A172 (cell line): ENCODE data around the gene WFDC9. TPM values are rescaled to one million over a fixed set of nuclear protein-coding genes. Genes with fewer than 3 reads are reported as not detected.
"Not testable (repeated sequence)": the region's sequence is repeated elsewhere in the genome, so short reads cannot be mapped to it uniquely, and the experiment has no call there.

Source experiments
- DNase-seq: peaks from one replicate; pipeline ENCODE4 v3.0.0-alpha.2; 2015; ENCODE audit warnings: low spot score
- total RNA-seq: library from RNA; depleted of rRNA; stranded (reverse); fragments of >200 nt; shearing (Covaris generic); gene quantifications from 2 replicates; pipeline ENCODE4 v1.2.3, GENCODE V29; 2014; rRNA removed

Gene WFDC9
- total RNA-seq, result not detected in 2 replicates

DNA sequence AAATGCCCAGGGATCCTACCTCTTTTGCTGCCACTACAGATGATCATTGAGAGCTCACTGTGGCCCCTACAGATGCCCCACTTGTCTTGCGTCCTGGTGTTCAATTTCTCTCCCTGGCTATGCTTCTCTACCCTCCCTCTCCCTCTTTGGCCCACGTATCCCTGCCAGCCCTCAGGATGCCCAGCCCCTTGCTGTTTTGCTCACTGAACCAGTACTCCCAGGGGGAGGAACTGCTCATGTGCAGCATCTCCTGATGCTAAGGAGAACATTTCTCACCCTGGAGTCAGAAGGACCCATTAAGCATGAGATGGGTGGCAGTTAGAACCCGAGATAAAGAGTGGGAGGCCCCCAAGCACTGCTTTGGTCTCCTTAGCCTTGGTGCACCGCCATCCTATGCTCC lies at the start of gene WFDC9:
Gene WFDC9 (minus strand): TSS at position 101 of the 400 bp plus-strand sequence. CDS start 21,103 bp downstream, outside the sequence.
- DNase-seq, result no peak

DNA sequence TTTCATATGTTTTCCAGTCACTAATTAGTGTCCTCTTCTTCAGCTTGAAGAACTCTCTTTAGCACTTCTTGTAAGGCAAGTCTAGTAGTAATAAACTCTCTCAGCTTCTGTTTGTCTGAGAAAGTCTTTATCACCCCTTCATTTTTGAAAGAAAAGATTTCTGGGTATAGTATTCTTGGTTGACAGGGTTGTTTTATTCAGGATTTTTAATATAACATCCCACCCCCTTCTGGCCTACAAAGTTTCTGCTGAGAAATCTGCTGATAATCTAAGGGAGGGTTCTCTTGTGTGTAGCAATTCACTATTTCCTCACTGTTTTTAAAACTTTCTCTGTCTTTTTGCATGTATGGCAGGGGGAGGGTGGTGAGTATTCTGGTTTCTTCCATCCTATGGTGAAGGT lies 48.6 kb upstream of the WFDC9 start:
- DNase-seq, result no peak

DNA sequence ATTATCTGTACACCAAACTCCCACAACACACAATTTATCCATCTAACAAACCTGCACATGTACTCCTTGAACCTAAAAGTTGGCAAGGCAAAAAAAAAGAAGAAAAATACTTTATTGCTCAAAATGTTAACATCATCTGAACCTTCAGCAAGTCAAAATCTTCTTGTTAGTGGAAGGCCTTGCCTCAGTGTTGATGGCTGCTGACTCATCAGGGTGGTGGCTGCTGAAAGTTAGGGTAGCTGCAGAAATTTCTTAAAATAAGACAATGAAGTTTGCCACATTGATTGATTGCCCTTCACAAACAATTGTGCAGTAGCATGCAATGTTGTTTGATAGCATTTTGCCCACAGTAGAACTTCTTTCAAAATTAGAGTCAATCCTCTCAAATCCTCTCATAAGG lies 41.7 kb upstream of the WFDC9 start:
- no peak for DNase-seq

DNA sequence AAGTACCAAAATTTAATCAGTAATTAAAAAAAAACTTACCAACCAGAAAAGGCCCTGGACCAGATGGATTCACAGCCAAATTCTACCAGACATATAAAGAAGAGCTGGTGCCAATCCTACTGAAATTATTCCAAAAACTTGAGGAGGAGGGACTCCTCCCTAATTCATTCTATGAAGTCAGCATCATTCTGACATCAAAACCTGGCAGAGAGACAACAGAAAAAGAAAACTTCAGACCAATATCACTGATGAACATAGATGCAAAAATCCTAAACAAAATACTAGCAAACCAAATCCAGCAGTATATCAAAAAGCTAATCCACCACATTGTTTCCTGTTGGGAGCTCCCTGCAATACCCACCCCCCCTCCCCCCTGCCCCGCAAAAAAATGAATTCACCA lies 39.1 kb upstream of the WFDC9 start, which contains the start of gene WFDC11:
Gene WFDC11 (minus strand): TSS at position 101 of the 400 bp plus-strand sequence. CDS start 19,639 bp downstream, outside the sequence.
- no peak for DNase-seq

DNA sequence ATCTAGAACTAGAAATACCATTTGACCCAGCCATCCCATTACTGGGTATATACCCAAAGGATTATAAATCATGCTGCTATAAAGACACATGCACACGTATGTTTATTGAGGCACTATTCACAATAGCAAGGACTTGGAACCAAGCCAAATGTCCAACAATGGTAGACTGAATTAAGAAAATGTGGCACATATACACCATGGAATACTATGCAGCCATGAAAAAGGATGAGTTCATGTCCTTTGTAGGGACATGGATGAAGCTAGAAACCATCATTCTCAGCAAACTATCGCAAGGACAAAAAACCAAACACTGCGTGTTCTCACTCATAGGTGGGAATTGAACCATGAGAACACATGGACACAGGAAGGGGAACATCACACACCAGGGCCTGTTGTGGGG lies 26.0 kb upstream of the WFDC9 start:
- not testable (repeated sequence) for DNase-seq

DNA sequence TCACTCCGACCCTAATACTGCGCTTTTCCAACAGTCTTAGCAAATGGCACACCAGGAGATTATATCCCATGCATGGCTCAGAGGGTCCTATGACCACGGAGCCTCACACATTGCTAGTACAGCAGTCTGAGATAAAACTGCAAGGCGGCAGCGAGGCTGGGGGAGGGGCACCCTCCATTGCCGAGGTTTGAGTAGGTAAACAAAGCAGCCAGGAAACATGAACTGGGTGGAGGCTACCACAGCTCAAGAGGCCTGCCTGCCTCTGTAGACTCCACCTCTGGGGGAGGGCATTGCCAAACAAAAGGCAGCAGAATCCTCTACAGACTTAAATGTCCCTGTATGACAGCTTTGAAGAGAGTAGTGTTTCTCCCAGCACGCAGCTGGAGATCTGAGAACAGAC lies 20.6 kb upstream of the WFDC9 start:
- DNase-seq, result not testable (repeated sequence)

DNA sequence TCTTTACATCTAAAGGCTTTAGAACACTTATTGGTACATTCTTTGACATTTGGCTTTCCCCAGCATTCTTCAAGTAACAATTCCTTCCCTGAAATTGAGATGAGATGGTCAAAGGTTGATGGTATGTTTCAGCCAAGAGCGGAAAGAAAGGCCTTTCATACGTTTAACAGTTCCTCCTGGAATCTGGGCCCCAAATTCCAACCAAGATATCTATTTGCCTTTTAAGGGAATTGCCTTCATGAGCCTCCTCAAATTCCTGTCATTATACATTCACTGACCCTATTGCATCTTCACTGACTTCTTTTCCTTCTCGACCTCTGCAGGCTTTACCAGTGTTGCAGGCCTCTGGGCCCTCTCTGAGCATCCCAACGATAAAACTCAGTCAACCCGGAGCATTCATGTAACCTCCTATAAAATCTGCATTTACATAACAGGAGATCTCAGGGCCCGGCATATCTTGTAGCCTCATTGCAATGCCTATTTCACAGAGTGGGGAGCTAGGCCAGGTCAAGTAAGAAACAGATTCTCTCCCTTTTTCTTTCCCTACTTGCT lies 18.3 kb upstream of the WFDC9 start:
- no peak for DNase-seq

DNA sequence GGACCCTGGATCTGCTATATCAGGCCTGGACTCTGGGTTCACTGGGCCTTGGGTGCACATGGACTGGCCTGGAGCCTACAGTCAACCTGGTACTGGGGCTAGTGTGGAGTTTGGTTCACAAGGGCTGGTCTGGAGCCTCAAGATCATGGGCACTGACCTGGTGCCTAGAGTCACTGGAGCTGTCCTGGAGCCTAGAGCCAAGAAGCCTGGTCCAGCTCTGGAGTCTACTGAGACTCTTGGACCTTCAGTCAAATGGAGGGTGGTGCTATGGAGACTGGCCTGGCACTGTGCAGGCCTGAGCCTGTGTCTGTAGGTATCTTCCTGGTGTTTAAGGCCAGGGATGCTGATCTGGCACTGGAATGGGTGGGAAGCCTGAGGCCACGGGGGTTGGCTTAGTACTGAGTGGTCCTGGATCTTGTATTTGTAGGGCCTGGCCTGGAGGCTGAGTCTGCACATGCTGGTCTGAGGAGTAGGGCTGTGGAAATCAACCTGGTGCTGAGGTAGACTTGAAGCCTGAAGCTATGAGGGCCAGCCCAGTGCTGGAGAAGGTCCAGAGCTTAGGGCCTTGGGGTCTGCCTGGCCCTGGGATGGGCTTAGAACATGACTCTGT lies 16.5 kb upstream of the WFDC9 start:
- DNase-seq, result no peak

DNA sequence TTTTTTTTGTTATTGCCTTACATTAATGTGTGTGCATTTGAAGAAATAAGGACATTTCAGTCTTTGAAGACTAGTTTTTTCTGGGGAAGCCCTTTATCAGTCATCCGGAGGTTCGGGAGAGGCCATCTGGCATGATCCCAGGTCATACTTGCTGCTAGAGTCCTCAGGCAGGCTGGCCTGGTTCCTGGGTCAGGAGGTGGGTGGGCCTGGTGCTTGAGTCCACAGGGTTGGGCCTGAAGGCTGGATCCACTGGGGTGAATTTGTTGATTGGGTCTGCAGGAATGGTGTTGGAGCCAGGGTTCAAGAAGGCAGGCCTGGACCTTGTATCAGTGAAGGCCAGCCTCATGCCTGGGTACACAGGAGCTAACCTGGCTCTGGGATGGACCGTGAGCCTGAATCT lies 15.8 kb upstream of the WFDC9 start:
- no peak for DNase-seq

DNA sequence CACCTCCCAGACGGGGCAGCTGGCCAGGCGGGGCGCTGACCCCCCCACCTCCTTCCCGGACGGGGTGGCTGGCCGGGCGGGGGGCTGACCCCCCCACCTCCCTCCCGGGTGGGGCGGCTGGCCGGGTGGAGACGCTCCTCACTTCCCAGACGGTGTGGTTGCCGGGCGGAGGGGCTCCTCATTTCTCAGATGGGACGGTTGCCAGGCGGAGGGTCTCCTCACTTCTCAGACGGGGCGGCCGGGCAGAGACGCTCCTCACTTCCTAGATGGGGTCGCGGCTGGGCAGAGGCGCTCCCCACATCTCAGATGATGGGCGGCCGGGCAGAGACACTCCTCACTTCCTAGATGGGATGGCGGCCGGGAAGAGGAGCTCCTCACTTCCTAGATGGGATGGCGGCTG lies 14.8 kb upstream of the WFDC9 start:
- DNase-seq, result not testable (repeated sequence)

DNA sequence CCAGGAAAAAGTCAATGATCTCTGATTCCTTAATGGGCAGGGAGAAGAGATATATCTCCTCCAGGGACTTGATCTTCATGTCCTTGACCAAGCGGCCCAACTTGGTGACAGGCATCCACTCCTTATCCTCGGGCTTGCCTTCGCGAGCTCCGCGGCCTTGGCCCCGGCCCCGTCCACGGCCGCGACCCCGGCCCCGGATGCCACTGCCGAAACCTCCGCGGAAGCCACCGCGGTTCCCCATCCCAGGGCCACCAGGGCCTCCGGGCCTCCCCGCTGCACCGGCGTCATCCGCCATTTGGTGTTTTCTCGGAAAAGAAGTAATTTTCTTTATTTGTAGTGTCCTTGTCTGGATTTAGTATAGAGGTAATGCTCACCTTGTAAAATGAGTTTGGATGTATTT lies 10.0 kb upstream of the WFDC9 start:
- DNase-seq, result not testable (repeated sequence)

DNA sequence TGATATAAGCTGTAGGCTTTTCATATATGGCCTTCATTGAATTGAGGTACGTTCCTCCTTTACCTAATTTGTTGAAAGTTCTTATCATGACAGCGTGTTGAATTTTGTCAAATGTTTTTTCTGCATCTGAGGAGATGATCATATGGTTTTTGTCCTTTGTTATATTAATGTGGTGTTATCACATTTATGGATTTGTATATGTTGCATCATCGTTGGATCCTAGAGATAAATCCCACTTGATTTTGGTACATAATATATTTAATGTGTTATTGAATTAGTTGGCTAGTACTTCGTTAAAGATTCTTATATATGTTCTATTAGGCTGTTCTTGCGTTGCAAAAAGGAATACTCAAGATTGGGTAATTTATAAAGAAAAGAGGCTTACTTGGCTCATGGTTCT lies 8.6 kb upstream of the WFDC9 start:
- DNase-seq, result no peak

DNA sequence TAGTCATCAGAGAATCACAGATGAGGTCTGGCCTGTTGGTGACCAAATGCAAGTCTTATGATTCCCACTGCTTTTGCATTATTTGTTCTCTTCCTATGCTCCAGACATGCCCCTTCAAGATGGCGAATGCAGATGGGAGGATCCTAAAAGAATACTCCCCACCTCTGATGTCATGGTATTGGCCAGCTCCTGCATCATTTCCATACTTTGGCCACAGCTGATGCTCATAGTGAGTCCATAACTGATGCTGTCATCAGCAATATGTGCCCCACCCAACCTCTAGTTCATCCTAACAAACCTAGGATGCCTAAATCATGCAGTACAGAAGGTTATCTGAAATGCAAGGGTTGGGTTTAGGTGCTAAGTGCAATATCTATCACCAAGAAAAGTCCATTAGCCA lies 5.4 kb upstream of the WFDC9 start:
- no peak for DNase-seq

DNA sequence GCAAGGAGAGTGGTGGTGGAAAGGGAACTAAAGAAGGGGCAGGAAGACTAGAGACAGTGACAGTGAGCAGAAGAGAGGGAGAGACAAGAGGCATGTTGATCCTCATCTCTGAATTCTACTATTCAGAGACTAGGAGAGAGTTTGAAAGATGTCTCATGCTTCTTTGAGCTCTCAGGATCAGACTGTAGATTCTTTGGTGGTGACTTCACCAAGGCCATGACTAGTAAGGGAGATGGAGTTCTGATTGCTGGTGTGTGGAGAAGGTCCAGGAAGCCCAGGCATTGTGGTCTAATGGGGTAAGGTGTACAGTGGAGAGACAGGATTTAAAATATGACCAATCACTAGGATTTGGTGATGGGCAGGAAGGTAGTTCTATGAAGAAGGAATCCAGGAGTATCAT lies 713 bp downstream of the WFDC9 start:
- DNase-seq, result no peak

DNA sequence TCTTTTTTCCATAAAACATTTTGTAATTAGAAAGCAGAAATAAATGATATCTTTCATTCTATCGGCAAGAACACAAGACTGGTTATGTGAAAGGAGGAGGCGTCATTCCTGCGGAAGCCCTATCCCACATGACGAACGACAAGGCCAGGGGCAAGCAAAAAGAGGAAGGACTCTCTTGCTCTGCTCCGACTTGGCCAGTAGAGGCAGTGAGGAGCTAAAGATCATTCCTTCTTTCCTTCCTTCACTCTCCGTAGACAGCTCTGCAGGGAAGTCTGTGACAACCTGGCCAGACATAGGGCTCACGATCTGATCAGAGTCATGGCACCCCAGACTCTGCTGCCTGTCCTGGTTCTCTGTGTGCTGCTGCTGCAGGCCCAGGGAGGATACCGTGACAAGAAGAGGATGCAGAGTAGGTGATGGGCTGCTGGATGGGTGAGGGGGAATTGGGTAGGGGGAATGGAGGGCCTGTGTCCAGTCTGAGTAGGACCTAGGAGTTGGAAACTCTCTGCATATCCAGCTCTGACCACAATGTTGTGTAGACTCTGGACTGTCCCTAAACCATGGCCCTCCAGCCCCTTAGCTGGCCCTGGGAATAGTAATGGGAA lies 1.5 kb downstream of the WFDC9 start, which contains the start of gene WFDC10A:
Gene WFDC10A (plus strand): TSS at position 244 of the 605 bp plus-strand sequence. CDS start 75 bp downstream, at position 319.
- DNase-seq, result peak; percentile 73

DNA sequence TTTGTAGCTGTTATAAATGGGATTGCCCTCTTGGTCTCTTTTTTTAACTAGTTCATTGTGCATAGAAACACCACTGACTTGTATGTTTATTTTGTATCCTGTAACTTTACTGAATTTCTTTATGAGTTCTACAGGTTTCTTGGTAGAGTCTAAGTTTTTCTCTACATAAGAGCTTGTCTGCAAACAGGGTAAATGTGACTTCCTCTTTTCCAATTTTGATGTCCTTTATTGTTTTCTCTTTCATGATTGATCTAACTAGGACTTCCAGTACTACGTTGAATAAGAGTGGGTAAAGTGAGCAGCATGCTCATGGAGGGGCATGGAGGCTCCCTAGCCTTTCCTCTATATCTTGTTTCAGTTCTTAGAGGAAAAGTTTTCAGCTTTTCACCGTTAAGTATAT lies 4.5 kb downstream of the WFDC9 start:
- DNase-seq, result no peak

DNA sequence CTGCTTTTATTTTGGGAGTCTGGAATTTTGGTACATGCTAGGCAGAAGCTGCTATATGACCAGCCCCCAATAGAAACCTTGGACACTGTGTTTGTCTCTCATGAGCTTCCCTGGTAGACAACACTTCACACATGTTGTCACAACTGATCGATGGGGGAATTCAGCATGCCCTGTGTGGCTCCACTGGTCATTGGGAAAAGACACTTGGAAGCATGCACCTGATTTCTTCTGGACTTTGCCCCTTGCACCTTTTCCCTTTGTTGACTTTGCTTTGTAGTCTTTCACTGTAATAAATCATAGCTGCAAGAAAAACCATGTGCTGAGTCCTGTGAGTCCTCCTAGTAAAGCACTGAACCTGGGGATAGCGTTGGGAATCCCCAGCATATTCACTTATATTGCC lies 9.5 kb downstream of the WFDC9 start:
- no peak for DNase-seq

DNA sequence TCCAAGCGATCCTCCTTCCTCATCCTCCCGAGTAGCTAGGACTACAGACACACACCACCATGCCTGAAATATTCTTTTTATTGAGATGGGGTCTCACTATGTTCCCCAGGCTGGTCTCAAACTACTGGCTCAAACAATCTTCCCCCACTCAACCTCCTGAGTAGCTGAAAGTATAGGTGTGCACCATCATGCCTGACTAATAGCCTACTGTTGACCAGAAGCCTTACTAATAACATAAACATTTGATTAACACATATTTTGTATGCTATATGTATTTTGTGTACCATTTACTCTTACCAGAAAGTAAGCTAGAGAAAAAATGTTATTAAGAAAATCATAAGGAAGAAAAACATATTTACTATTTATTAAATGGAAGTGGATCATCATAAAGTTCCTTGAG lies 13.5 kb downstream of the WFDC9 start:
- DNase-seq, result no peak

DNA sequence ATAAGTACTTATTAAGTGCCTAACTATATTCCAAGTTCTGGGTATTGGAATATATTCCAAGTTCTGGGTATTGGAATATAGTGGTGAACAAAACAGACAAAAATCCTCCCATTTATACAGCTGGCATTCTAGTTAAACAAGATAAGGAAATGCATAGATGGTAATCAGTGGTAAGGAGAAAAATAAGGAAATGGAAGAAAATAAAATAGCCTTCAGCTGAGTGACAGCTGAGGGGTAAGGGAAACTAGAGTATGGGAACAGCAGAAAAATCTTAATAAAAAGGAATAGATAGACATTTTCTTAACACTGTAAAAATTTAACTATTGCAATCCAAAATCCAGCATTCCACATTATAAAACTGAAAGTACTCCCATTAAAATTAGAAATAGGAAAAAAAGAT lies 18.8 kb downstream of the WFDC9 start:
- no peak for DNase-seq

DNA sequence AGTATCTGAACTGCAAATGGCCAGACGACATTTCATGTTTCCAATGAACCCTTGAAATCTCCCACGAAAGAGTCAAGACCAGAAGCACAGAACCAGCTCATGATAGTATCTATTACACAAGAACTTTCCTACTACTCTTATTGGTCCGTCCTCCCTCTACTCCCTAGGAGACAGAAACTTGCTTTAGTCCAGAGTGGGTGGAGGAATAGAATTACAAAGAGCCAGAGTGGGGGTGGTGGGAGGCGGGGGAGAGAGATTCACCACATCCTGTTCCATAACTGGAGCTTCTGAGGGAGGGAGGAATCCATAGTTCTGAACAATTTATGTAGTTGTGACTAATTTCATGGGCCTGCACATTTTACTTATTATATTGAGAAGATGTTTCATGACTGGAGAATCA lies 20.0 kb downstream of the WFDC9 start:
- DNase-seq, result peak; percentile 33

DNA sequence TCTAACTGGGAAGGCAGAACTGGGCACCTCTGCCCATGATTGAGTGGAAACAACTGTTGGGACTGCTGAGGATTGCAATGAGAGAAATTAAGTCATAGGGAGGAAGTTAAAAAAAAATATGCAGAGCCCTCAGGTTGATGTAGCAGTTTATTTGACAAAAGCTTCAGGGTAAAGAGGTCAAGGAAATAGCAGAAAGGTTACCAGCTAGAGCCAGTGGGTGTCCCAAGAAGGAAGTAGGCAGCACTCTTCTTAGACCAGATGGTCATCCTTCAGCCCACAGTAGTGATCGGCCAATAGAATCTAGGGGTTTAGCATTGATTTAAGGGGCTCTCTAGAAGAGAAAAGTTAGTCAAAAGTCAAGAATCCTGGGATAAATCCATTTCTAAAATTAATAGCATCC lies 23.3 kb downstream of the WFDC9 start:
- no peak for DNase-seq

DNA sequence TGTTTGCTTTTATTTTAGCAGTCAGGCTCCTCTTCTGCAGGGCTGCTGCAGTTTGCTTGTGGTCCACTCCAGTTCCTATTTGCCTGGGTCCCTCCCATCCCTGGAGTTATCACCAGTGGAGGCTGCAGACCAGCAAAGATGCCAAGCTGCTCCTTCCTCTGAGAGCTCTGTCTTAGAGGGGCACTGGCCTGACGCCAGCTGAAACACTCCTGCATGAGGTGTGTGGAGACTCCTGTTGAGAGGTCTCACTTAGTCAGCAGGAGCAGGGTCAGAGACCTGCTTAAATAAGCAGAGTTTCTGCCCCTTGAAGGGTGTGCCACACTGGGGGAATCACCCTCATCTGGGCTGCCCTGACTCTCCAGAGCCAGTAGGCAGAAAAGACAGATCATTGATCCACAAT lies 35.8 kb downstream of the WFDC9 start:
- no peak for DNase-seq

DNA sequence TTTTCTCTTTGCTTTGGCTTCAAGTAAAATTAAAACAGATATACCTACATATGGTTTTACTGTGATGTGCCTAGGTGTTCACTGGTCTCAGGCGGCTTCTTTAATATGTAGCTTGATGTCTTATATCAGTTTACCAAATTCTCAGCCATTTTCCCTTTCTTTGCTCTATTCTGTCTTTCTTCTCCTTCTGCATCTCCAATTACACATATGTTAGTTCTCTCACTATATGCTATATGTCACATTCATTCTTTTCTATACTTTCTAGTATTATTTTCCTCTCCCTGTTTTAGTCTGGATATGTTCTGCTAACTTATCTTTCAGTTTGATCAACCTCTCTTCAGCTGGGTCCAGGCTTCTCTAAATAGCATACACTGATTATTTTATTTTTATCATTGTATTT lies 37.6 kb downstream of the WFDC9 start:
- DNase-seq, result no peak
